ENCODE data around the gene RFX2. TPM values are rescaled to one million over a fixed set of nuclear protein-coding genes. Genes with fewer than 3 reads are reported as not detected.
A peak's percentile ranks its signal among the peaks of the same experiment; 100 is the strongest.

RFX2 gene
- total RNA-seq, 1 donor from 2014 or later, result 6.5 TPM

DNA sequence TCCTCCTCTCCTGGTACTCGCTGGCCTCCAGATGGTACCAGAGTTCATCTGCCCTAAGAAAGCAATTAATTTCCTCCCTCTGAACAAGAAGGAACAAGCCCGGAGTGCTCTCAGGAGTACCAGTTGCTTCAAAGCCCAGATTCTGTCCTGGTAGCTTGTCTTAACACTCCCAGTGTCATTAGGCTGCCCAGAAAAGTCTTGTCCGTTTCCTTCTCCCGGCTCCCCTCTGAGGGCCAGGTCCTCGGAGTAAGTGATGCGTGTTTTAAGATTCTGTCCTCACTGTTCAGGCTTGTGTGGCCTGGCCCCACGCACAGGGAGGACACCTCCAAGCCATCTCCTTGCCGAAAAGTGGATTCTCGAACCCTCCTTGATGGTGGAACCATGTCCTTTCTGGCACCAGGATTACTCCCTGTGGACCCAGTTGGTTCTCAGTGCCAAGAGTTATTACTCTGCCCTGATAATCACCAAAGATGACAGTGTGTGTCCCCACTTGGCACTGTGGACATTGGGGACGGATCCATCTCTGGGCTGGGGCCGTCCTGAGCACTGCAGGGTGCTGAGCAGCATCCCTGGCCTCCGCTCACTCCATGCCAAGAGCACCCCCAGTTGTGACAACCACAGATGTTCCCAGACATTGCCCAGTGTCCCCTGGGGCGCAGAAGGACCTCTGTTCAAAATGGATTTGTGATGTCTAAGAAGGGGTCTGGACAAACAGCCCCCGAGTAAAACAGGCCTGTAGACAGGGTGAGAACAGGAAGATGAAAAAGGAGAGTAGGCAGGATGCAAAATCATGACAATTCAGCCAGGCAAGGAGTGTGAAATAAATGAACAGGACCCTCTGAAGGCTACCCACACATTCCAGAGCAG is 52.4 kb downstream of the RFX2 start:
- Mint-ChIP-seq H3K27me3 (ENCODE audit: low read depth) (no peaks in the 10 kb centered on the region), H3K27ac (ENCODE audit: unreplicated experiment) (peak overlapping the region; percentile 95), H3K4me3 (ENCODE audit: unreplicated experiment) (no peak overlapping the region), H3K9me3 (ENCODE audit: low read depth) (no peaks in the 10 kb centered on the region), H3K36me3 (ENCODE audit: low read depth) (no peaks in the 10 kb centered on the region), H3K4me1 (ENCODE audit: low read depth) (peaks cover 51% of the 10 kb centered on the region)
- peak; percentile 73 for DNase-seq (ENCODE audit: low spot score)
- TF ChIP-seq, protein P1, sequence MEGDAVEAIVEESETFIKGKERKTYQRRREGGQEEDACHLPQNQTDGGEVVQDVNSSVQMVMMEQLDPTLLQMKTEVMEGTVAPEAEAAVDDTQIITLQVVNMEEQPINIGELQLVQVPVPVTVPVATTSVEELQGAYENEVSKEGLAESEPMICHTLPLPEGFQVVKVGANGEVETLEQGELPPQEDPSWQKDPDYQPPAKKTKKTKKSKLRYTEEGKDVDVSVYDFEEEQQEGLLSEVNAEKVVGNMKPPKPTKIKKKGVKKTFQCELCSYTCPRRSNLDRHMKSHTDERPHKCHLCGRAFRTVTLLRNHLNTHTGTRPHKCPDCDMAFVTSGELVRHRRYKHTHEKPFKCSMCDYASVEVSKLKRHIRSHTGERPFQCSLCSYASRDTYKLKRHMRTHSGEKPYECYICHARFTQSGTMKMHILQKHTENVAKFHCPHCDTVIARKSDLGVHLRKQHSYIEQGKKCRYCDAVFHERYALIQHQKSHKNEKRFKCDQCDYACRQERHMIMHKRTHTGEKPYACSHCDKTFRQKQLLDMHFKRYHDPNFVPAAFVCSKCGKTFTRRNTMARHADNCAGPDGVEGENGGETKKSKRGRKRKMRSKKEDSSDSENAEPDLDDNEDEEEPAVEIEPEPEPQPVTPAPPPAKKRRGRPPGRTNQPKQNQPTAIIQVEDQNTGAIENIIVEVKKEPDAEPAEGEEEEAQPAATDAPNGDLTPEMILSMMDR (IDR thresholded peaks at IDR 0.05), result no peak

DNA sequence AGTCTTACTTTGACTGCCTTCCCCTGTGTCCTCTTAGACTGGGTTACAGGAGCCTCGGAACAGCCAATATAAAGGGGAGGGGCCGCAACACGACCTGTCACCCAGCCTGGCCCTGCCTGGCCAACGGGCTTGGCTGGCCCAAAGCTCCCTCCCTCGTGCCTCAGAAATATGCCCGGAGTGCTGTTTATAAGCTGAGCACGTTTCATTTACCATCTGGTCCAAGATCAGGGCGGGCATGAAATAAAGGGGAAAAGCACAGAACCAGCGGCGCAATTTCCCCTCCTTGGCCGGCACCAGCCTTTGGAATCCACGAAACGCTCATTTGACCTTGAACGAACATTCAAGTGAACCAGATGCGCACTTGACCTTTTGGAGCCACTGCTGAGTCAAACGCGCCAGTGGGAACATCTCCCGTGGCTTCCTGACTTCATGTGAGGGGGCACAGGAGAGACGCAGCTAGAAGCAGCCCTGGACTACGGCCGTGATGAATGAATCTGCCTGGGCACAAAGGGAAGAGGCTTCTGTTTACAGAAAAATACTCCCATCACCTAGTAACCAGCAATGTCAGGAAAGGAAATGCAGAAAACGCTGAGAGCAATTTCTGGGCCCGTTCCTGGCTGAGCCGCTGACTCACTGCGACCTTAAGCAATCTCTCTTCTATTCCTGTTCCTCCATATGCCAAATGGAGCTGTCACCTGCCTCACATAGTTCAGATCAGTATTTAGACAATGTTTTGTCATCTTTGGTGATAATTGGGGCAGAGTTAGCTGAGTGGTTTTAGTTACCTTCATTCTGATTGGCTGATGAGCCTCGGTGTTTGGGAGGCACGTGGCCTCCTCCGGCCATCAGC is 53.3 kb downstream of the RFX2 start:
- DNase-seq (ENCODE audit: low spot score), result peak; percentile 49
- no peaks in the 10 kb centered on the region for H3K36me3 Mint-ChIP-seq (ENCODE audit: low read depth)
- TF ChIP-seq, protein P1 (IDR thresholded peaks at IDR 0.05), result no peak
- no peaks in the 10 kb centered on the region for H3K27me3 Mint-ChIP-seq (ENCODE audit: low read depth)
- peaks cover 42% of the 10 kb centered on the region for H3K4me1 Mint-ChIP-seq (ENCODE audit: low read depth)
- no peaks in the 10 kb centered on the region for H3K9me3 Mint-ChIP-seq (ENCODE audit: low read depth)
- H3K4me3 Mint-ChIP-seq (ENCODE audit: unreplicated experiment), result no peak overlapping the region
- peak overlapping the region; percentile 95 for H3K27ac Mint-ChIP-seq (ENCODE audit: unreplicated experiment)

DNA sequence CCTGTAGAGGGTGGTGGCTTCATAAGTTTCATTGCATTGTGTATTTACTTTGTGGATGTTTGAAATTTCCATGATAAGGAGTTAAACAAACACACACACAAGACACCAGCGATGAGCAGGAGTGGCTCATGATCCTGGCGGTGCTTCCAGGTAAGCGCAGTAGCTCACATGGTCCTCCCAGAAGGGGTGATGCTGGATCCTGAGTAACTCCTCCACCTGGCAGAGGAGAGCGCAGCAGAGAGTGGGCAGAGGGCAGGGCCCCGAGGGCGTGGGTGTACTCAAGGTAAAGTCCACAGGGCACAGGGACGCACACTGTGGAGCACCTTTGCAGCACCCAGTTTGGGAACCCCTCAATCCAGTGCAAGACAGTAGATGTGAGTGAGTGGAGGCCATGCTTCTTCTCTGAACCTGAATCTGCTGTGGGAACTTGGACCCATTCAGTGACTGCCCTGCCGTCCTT is 54.0 kb downstream of the RFX2 start:
- Mint-ChIP-seq H3K9me3 (ENCODE audit: low read depth) (no peaks in the 10 kb centered on the region), H3K4me3 (ENCODE audit: unreplicated experiment) (no peak overlapping the region)

DNA sequence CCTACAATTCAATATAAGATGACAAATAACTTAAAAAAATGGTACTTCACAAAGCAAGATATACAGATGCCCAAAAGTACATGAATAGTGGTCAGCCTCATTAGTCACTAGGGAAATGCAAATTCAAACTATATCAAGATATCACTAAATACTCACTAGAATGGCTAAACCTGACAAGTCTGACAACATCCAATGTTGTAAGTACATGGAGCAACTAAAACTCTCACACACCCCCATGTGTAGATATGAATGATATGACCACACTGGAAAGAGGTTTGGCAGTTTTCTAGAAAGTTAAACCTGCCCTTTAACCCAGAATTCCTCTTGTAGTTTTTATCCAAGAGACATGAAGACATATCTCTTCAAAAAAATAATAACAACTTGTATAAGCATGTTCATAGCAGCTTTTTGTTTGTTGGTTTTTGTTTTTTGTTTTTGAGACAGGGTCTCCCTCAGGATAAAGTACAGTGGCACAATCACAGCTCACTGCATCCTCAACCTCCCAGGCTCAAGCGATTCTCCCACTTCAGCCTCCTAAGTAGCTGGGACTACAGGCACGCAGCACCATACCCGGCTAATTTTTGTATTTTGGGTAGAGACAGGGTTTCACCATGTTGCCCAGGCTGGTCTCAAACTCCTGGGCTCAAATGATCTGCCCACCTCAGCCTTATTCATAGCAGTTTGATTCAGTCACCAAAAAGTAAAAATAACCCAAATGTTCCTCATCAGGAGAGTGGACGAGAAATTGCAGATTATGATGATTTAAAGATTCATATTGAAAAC is 55.1 kb downstream of the RFX2 start:
- peaks cover 25% of the 10 kb centered on the region for H3K4me1 Mint-ChIP-seq (ENCODE audit: low read depth)
- peak; percentile 3 for DNase-seq (ENCODE audit: low spot score)
- TF ChIP-seq, protein P1 (IDR thresholded peaks at IDR 0.05), result no peak
- H3K9me3 Mint-ChIP-seq (ENCODE audit: low read depth), result peaks cover 3% of the 10 kb centered on the region
- H3K27ac Mint-ChIP-seq (ENCODE audit: unreplicated experiment), result no peak overlapping the region
- H3K36me3 Mint-ChIP-seq (ENCODE audit: low read depth), result peaks cover 1% of the 10 kb centered on the region
- H3K27me3 Mint-ChIP-seq (ENCODE audit: low read depth), result no peaks in the 10 kb centered on the region
- H3K4me3 Mint-ChIP-seq (ENCODE audit: unreplicated experiment), result no peak overlapping the region

More for the DNA sequence above, 54.0 kb downstream of the RFX2 start:
- Mint-ChIP-seq H3K4me1 (ENCODE audit: low read depth) (peaks cover 36% of the 10 kb centered on the region), H3K27me3 (ENCODE audit: low read depth) (no peaks in the 10 kb centered on the region), H3K36me3 (ENCODE audit: low read depth) (no peaks in the 10 kb centered on the region), H3K27ac (ENCODE audit: unreplicated experiment) (peak overlapping the region; percentile 95)
- TF ChIP-seq, protein P1 (IDR thresholded peaks at IDR 0.05), result no peak
- DNase-seq (ENCODE audit: low spot score), result peak; percentile 47

Data from chondrocyte (in vitro differentiated cells).